ENCODE data around the gene MTFR1L.

Gene MTFR1L

DNA sequence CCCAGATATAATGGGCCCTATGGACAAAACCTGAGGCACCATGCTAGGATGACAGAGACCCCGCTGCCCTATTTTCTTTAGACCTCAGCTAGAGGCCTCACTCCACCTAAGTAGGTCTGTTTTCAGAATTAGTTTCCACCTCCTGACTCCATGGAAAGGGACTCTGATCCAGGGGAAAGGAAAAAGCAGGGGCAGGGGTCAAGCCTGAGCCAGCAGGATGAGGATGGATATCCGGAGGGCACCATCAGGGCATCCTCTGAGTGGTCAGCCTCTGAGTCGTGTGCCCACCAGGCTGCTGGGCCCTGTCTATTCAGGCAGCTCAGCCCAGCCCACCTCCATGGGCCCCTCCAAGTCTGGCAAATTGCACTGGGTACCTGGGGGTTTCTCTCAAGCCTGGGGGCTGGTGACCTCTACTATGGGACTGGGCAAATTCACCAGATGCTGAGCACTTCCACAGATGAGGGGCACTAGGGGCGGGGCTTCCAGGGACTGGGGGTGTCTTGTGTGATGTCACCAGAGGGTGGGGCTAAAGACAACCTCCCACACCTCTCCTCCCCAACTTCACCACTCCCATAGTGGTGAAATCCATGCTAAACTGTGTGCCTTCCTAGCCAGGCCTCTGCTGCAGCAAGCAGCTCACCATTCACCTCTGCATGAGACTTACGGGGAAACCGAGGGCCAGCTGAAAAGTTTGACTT is 50.3 kb downstream of the MTFR1L start:
- TF ChIP-seq CTCF (IDR thresholded peaks at IDR 0.05; ENCODE audit: insufficient read depth, low read length, poor library complexity, severe bottlenecking) = no peak
- no peaks in the 10 kb centered on the region for H3K27me3 ChIP-seq (replicated peaks; ENCODE audit: control insufficient read depth, insufficient read depth, low read length)
- H3K4me3 ChIP-seq (replicated peaks; ENCODE audit: low read depth, low read length) = no peak overlapping the region
- DNase-seq (ENCODE audit: extremely low read depth, insufficient read length) = no peak
- H3K36me3 ChIP-seq (ENCODE audit: control insufficient read depth, insufficient read depth, low read length) = no peaks in the 10 kb centered on the region; the same call in 1 of the 2 replicates

- Histone ChIP-seq H3K36me3 (ENCODE audit: control insufficient read depth, insufficient read depth, low read length) (no peaks in the 10 kb centered on the region; the same call in 1 of the 2 replicates), H3K4me3 (replicated peaks; ENCODE audit: low read depth, low read length) (no peak overlapping the region), H3K27me3 (replicated peaks; ENCODE audit: control insufficient read depth, insufficient read depth, low read length) (no peaks in the 10 kb centered on the region)
- DNase-seq (ENCODE audit: extremely low read depth, insufficient read length) = no peak
- TF ChIP-seq CTCF (IDR thresholded peaks at IDR 0.05; ENCODE audit: insufficient read depth, low read length, poor library complexity, severe bottlenecking) = no peak
These were observed 50.9 kb downstream of the MTFR1L start for GRCh38 chr1:25870614-25871013.

GRCh38 chr1:25871086-25871703 is 51.4 kb downstream of the MTFR1L start:
- H3K36me3 ChIP-seq (ENCODE audit: control insufficient read depth, insufficient read depth, low read length) = no peaks in the 10 kb centered on the region; the same call in 1 of the 2 replicates
- TF ChIP-seq CTCF (IDR thresholded peaks at IDR 0.05; ENCODE audit: insufficient read depth, low read length, poor library complexity, severe bottlenecking) = no peak

DNA sequence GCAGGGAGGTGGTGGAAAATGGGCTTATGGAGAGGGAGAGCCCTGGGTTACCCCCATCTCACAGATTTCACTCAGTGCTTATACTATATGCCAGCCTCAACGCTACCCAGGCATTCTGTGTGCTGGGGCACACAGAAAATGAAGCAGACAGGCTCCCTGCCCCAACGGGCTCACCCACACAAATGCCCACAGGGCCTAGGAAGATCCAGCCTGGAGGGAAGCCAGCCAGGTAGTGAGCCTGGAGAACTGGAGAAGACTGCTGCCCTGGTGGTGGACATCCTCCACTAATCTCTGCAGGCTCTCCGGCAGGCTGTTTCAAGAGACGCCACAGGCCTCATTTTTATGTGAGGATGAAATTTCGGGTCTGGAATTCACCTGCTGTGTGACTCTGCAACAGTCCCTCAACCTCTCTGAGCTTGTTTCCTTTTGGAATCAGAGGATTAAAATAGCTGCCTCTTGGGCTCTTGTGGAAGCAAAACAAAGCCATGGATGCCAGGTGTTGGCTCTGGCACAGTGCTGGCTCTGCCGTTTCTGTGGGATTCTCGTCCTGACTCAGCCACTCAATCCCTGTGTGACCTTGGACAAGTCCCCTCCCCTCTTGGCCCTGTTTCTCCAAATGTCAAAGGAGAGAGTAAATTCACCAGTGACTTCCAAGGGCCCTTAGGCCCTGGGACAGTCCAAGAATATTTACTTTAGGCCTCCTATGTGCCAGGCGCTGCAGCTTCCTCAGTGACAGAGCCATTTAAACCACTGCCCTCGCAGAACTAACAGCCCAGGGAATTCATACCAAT is 52.1 kb downstream of the MTFR1L start:
- Histone ChIP-seq H3K27me3 (replicated peaks; ENCODE audit: control insufficient read depth, insufficient read depth, low read length) (no peaks in the 10 kb centered on the region), H3K4me3 (replicated peaks; ENCODE audit: low read depth, low read length) (no peak overlapping the region), H3K36me3 (ENCODE audit: control insufficient read depth, insufficient read depth, low read length) (no peaks in the 10 kb centered on the region; the same call in 1 of the 2 replicates)
- no peak for DNase-seq (ENCODE audit: extremely low read depth, insufficient read length)
- TF ChIP-seq CTCF (IDR thresholded peaks at IDR 0.05; ENCODE audit: insufficient read depth, low read length, poor library complexity, severe bottlenecking) = no peak

More at GRCh38 chr1:25871086-25871703, 51.4 kb downstream of the MTFR1L start:
- Histone ChIP-seq H3K4me3 (replicated peaks; ENCODE audit: low read depth, low read length) (no peak overlapping the region), H3K27me3 (replicated peaks; ENCODE audit: control insufficient read depth, insufficient read depth, low read length) (no peaks in the 10 kb centered on the region)
- no peak for DNase-seq (ENCODE audit: extremely low read depth, insufficient read length)

DNA sequence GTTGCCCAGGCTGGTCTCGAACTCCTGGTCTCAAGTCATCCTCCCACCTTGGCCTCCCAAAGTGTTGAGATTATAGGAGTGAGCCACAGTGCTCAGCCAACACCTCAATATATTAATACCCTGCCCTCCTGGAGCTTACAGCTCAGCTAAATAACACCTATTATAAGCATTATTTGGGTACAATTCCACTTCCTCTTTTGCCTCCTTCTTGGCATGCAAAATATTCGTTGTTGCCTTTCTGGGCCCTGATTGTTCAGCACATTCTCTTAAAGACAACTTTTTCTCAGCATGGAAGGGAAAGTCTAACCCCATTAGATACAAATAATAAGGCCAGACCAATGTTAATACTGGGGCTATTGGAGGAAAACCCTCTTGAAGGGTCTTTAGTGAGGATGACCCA is 53.0 kb downstream of the MTFR1L start:
- no peak for TF ChIP-seq CTCF (IDR thresholded peaks at IDR 0.05; ENCODE audit: insufficient read depth, low read length, poor library complexity, severe bottlenecking)
- Histone ChIP-seq H3K27me3 (replicated peaks; ENCODE audit: control insufficient read depth, insufficient read depth, low read length) (no peaks in the 10 kb centered on the region), H3K4me3 (replicated peaks; ENCODE audit: low read depth, low read length) (no peak overlapping the region), H3K36me3 (ENCODE audit: control insufficient read depth, insufficient read depth, low read length) (no peaks in the 10 kb centered on the region; the same call in 1 of the 2 replicates)
- no peak for DNase-seq (ENCODE audit: extremely low read depth, insufficient read length)
